CD1c-positive myeloid dendritic cell (primary cell): ENCODE measurements around the gene IGFL1.
"Not testable (repeated sequence)": the region's sequence is repeated elsewhere in the genome, so short reads cannot be mapped to it uniquely, and the experiment has no call there.

Experiments
- DNase-seq: peaks from one replicate; pipeline ENCODE4 v3.0.0-alpha.2; 2016; ENCODE audit errors: extremely low spot score

Gene IGFL1

DNA sequence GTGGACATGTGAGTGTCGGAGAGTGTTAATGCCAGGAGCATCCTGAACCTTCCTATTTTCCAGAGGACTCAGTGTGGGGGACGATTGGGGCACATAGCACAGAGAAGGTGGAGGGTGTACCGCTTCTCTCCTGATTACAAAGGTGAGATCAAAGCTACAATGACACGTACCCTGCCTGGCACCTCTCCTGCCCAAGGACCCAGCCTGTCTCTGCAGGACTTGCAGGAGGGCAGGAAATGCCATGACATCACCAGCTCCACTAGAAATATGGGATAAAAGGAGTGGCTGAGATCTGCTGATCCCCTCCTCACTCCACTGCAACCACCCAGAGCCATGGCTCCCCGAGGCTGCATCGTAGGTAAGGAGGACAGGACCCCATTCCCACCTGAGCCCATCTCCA, at the start of gene IGFL1:
Gene IGFL1 (plus strand): TSS at position 301 of the 400 bp plus-strand sequence. CDS start 33 bp downstream, at position 334.
- no peak for DNase-seq

DNA sequence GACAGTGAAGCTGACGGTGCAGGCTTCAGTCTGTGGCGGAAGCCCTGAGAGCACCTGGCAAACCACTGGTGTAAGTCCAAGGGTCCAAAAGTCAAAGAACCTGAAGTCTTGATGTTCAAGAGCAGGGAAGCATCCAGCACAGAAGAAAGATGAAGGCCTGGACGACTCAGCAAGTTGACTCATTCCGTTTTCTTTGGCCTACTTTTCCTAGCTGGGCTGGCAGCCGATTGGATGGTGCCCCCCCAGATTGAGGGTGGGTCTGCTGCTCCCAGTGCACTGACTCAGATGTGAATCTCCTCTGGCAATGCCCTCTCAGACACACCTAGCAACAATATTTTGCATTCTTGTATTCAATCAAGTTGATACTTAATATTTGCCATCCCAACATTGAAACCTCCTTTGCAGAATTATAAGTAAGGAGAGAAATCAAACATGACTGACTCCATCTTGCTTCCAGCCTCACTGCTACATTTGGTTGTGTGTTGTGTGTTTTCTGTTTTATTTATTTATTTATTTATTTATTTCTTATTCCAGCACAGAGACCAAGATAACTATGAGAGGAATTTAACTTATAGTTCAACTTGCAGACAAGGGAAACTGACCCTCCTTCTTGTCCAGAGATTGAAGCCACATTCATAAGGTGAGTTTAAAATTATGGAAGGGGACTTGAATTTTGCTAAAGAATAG, 48.7 kb upstream of the IGFL1 start:
- no peak for DNase-seq

DNA sequence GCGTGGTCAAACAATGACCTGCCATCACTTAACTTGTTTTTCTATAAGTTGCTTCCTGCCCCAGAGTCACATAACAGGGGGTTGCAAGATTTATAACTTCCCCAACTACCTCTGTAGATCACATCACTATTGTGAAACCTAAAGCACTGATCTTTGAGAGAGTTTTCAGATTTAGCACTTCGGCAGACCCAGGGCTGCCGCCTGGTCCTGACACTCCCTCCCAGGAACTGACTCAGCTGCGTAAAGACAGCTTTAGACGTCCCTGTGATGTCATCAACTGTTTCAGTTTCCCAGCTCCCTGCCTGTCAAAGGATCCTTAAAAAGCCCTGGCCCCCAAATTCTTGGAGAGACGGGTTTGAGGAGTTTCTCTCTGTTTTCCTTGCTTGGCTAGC, 48.2 kb upstream of the IGFL1 start:
- peak; percentile 63 for DNase-seq

DNA sequence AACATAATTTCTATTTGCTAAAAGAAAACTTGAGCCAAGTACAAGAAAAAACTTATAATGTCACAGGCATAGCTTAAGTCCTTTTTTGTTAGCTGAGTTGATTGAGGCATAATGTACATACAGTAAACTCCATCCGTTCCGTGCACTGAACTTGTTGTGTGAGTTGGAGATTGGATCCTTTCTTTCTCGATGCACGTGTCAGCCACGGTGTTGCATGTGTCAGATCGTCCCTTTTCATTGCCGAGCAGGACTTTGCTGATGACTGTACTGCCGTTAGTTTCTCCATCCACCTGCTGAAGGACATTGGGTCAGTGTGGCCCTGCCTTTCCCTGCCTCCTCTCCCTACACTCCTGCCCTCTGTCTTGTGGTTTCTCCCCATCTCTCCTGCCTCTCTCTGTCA, 47.1 kb upstream of the IGFL1 start:
- no peak for DNase-seq

DNA sequence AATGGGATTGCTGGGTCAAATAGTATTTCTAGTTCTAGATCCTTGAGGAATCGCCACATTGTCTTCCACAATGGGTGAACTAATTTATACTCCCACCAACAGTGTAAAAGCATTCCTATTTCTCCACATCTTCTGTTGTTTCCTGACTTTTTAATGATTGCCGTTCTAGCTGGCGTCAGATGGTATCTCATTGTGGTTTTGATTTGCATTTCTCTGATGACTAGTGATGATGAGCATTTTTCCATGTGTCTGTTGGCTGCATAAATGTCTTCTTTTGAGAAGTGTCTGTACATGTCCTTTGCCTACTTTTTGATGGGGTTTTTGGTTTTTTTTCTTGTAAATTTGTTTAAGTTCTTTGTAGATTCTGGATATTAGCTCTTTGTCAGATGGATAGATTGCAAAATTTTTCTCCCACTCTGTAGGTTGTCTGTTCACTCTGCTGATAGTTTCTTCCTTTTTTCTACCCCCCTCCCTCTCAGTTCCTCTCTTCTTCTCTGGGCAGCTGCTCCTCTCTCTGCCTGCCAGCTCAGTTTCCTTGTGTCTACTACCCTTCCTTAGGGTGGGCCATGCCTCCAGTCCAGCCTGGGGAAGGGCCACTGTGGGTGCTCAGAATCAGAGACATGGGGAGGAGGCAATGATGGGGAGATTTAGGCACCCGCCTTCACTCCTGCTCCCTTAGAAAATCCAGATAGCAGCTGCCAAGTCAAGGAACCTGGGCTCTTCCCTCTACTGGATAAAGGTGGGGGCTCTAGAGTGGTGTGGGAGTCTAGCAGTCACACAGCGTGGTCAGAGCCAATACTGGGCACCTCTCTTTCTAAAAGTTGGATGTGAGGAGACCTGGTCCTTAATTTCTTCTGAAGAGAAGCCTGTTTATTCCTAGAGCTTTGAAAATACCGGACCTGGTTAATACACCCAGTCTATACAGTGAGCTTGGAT, 44.5 kb upstream of the IGFL1 start:
- DNase-seq, result peak; percentile 65

DNA sequence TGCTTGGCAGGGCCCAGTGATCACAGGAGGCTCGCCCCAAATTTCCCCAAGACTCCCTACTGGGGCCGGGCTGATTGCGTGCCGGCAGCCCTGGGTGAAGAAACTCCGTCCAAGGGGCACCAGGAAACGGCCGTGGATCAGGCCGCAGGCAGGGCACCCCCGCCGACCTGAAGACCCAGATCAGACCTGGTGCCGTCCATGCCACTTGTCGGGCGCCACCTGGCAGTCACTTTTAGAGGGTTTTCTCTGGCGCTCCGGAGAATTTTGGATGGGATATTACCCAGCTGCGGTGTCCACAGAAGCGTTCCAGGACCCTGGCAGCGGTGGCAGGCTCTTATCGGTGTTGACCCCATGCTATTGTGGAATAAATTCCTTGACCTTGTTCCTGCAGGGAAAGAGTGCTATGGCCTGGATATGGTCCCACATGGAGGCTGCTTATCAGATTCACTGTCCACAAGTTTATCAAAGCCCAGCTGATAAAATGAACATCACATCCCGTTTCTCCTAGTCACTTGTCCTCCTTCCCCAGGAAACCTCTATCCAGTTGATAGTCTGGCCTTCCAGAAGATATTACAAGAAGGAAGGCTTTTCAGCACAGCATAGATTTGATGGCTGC, 43.3 kb upstream of the IGFL1 start:
- DNase-seq, result no peak

DNA sequence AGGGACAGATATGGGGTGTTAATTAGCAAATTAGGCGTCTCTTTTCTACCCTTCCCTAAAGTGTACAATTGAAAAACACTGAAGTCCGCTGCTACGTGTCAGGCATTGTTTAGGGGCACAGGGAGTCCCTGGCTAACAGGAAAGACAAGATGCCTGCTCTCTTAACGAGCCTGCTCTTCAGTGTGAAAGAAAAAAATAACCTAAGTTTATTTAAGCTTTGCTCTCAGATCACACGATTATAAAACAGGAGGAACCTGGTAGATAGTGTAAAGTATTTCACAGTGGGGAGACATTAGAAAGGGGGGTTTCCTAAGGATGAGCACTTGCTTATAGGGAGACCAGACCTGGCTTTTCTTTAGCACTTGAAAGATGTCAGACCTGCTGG, 42.8 kb upstream of the IGFL1 start:
- no peak for DNase-seq

DNA sequence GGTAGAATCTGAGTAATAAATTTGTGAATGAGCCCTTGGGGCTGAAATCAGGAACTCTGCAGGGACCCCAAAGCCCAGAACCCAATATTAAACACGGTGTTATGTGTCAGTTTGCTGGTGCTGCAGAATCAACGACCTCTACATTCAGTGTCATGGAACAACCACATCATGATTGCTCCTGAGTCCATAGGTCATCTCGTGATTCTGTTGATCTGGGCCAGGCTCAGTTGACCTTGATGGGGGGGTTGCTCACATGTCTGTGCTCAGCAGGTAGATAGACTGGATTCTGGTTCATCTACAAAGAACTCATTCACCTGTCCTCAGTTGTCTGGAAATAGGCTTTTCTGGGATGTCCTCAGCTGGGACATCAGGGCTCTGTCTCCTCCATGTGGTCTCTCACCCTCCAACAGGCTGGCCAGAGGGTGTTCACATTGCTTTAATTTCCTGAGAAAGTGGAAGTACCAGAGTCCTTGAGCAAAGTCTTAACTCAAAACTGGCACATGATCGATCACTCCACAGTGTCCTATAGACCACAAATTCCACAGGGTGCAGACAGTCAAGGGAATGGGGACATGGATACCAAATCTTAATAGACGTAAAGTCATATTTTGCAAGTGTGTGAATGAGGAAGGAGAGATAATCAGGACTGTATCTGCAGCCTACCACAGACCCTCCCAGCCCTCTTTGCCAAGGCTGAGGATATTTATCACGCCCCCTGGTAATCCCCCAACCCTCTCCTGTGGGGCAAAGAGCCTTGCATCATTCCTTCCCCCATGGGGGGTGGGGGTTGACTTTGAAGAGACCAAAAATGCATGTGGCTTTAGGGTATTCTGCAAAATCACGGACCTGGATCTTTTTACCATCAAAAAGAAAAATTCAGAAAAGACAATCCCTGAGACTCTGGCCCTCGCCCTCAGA, 39.3 kb upstream of the IGFL1 start:
- peak; percentile 42 for DNase-seq

DNA sequence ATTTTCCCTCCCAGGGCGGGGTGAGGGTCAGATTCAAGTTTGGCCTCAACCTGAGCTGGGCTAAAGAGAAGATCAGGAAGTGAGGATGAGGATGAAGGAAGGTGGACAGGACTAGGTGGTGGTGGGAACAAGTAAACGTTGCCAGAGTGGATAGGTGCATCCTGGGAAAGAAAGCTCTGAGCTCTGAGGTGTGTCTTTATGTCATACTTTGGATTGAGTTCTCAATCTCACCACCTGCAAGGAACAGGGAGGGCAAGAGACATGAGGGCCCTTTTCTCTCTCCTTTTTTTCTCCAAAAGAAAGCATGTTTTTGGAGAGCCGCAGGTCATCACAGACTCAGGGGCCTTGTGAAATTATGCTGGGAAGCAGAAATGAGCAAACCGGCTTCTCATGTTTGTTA, 38.2 kb upstream of the IGFL1 start:
- DNase-seq, result no peak

DNA sequence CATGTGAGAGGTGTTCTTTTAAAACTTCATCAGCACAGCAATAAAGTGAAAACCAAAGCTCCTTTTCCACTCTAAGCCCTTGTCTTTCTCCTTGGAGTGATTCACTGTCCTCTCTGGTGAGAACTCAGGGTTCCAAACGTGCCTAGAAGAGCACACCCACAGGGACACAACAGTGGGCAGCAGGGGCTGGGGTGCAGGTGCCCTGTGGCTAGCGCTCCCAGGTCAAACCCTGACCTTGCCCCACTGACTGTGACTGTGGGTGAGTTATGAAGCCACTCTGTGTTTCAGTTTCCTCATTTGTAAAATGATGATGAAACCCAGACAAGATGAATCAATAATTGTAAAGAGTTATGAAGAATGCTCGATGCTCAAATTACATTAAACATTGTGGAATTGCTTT, 37.6 kb upstream of the IGFL1 start:
- peak; percentile 79 for DNase-seq

DNA sequence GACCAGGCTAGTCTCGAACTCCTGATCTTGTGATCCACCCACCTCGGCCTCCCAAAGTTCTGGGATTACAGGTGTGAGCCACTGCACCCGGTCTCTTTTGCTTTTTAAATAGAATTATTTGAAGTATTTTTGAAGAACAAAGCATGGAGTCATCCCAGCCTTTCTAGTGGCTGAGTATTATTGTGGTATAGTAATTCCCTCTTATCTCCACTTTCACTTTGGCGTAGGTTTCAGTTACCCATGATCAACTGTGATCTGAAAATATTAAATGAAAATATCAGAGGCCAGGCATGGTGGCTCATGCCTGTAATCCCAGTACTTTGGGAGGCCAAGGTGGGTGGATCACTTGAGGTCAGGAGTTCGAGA, 36.9 kb upstream of the IGFL1 start:
- peak; percentile 25 for DNase-seq

DNA sequence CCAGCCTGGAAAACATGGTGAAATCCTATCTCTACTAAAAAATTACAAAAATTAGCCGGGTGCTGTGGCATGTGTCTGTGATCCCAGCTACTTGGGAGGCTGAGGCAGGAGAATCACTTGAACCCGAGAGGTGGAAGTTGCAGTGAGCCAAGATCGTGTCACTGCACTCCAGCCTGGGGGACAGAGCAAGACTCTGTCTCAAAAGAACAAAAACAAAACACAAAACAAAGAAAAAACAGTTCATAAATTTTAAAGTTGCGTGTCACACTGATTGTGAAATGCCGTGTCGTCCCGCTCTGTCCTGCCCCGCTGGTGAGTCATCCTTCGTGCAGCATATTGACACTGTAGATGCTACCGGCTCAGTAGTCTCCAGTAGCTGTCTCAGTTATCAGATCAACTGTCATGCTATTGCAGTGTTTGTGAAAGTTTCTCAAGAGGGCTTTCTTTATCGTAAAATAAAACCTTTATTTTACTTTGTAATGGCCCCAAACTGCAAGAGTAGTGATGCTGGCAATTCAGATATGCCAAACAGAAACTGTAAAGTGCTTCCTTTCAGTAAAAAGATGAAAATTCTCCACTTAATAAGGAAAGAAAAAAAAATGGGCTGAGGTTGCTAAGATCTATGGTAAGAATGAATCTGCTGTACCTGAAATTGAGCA, 36.4 kb upstream of the IGFL1 start:
- DNase-seq, result peak; percentile 89

DNA sequence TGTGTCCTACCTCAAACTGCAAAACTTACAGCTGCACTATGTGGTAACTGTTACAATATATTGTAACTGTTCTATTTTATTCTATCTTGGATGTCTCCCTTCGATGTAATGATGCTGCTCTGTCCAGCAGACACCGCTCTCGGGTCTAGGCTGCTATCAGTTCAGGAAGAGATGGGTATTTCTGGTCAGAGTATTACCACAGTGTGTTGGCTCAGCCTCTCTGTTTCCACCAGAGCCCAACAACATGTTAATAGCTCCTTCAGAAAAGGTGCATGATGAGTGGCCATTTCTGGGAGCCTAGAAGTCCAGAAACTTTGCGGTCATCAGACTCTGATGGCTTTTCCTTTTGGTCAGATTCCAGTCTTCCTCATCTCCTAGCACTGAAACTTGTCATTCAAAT, 35.9 kb upstream of the IGFL1 start:
- no peak for DNase-seq

DNA sequence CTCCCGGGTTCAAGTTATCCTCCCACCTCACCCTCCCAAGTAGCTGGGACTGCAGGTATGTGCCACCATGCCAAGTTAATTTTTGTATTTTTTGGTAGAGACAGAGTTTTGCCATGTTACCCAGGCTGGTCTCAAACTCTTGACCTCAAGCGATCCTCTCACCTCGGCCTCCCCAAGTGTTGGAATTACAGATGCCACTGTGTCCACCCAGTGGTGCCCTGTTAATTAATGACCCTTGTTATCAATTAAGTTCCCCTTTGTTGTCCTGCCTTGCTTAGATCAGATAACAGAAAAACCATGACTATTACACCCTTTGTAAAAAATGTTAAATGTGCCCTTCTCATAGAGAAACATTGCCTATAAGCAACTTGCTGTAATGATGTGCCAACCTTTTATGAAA, 34.4 kb upstream of the IGFL1 start:
- no peak for DNase-seq

DNA sequence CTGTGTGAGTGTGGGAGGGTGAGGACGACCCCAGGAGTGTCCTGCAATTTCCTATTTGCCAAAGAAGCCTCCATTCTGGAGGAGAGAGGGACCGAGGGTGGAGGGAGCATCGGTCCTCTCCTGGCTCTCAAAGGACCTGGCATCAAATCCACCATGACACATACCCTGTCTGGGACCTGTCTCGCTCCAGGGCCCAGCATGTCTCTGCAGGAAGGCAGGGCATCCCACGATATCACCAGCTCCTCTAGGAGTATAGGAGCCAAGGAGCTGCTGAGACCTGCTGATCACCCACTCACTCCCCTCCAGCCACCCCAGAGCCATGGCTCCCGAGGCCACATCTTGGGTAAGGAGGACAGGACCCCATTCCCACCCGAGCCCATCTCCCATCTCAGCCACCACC, 33.6 kb upstream of the IGFL1 start:
- DNase-seq, result not testable (repeated sequence)

DNA sequence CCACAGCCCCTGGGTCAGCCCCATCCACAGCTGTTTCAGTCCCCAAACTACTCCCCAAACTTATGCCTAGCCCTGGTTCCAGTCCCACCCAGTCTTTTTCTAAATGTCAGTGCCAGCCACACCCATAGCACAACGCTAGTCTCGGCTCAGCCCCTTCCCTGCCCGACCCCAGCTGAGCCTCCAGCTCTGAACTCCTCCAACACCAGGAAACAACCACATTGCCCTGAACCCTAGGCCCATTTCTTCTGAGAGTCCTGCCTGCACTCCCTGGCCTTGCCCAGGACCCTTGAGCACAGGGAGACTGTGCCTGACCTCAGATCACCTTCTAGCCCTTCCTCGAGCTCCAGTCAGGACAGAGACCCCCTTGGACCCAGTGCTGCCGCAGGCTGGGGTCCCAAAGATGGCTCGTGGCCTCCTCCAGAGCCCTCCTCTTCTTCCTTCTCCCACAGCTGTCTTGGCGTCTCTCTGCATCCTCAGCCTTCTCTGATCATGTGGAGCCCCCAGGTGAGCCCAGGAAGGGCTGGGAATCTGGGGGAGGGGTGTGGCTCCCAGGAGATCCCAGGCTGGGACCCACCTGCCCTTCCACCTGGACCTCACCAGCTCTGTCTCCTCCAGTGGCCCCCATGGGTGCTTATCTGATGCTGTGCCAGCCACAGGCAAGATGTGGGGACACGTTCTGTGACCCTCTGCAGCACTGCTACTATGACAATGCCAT, 33.0 kb upstream of the IGFL1 start:
- DNase-seq, result no peak

DNA sequence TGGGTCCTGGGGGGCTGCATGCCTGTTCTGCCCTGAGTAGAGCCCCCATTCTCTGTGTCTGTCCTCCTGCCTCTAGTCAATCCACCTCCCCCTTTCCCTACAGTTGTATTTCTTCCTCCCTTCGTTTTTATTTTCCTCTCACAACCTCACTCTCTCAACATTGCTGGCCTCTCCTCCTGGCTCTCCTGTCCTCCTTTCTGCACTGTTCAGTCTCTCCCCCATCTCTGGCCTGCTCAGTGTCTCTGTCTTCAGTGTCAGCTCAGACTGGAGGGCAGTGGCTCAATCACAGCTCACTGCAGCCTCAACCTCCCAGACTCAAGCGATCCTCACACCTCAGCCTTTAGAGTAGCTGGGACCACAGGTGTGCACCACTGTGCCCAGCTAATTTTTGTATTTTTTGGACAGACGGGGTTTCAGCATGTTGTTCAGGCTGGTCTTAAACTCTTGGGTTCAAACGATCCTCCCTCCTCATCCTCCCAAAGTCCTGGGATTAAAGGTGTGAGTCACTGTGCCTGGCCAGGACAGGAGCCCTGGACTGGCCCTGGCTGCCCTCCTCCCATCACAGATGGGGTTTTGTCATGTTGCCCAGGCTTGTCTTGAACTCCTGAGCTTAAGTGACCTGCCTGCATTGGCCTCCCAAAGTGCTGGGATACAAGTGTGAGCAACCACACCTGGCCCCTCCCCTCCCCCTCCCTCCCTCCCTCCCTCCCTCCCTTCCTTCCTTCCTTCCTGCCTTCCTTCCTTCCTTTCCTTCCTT, 32.0 kb upstream of the IGFL1 start:
- no peak for DNase-seq

DNA sequence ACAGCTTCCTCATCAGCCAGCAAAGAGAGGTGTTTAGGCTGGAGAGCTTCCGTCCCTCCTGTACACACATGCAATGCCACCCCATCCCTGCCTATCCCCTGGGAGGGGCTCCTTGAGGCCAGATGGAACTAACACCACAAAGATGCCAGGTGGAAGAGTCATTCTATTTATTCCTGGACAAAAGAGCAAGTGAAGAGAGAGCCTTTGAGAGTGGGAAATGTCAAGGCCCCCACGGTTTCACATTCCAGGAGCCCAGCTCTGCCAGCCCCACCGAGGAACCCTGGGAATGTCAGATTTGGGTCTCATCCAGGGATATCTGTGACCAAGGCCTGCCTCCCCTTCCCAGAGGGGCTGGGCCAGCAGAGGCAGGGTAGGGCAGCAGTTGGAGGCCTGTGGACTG, 30.8 kb upstream of the IGFL1 start:
- DNase-seq, result no peak

DNA sequence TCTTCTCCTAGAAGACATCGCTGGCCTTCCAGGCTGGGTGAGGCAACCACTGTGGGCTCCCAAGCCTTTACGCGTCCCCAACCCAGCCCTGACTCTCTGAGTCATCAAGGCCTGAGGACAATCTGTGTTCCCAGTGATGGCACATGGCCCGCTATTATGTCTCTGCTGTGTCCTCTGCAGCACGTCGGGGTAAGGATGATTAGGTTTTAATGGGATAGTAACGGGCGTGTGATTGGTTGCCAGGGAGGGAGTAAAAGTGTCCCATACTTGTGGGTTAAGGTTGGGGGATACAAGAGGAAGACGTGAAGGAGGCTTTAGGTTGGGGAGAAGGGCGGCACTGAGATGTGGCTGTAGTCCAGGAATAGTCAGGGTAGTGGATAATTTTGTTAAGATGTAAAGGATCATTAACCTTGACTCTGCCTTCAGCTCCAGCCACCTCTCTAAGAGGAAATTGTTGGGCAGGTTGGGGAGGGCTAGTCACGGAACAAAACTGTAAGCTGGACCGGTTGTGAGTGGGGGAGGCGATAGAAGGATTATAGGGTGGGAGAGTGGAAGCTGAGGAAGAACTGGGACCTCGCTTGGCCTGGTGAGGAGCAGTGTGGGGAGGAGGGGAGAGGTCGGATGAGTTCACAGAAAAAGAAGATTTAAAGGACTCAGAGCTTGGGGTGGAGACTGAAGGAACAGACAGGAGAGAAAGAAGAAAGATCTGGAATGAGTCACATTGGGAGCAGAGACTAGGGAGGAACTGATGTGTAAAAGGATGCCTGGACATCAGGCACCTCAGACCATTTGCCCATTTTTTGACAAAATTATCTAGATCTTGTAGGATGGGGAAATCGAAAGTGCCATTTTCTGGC, 27.9 kb upstream of the IGFL1 start:
- no peak for DNase-seq
